K562 (cell line): ENCODE measurements around the gene NSRP1. TPM values are rescaled to one million over a fixed set of nuclear protein-coding genes. Genes with fewer than 3 reads are reported as not detected.

Experiments used
- ATAC-seq: fragments of 200-7000 bp; cut with Tn5 transposase; 3 replicates; pipeline ENCODE4 v1.9.1; 2020; ENCODE audit warnings: moderate library complexity
- BruUV-seq: library from RNA; stranded (reverse); fragments of 400-500 nt; replicated peaks from 2 replicates; lab custom pipeline; 2021; lab: Mats Ljungman, UMichigan
- CTCF ChIA-PET: fragments of 300-600 bp; formaldehyde crosslinking; extraction: SDS; loops from one replicate; lab custom pipeline; 2021; ENCODE audit warnings: low intra/inter-chr PET ratio; lab: Yijun Ruan, JAX
- POLR2A ChIA-PET: fragments of 300-600, 350-650 bp; sonication (Branson Sonifier 250); formaldehyde crosslinking; extraction: SDS; loops from one replicate; lab custom pipeline; 2021; ENCODE audit warnings: antibody characterized with exemption, inconsistent platforms; lab: Yijun Ruan, JAX
- DNase-seq, 4 experiments: peaks; one replicate each; pipeline versions ENCODE4 v3.0.0 to v3.0.0-alpha.2; 2011 to 2018; ENCODE audit warnings: low spot score in 3 of 4, mixed read lengths in 3 of 4; ENCODE audit errors: extremely low read depth in 1 of 4
- FAIRE-seq: peaks from 2 replicates; lab custom pipeline; 2011; peaks lifted over from hg19 to GRCh38; lab: Jason Lieb, UNC
- H2AFZ ChIP-seq: 2 replicates; pipeline ENCODE4 v1.6.0; 2011; ENCODE audit warnings: low read depth, low read length, control low read depth, inconsistent platforms
- H3K27ac ChIP-seq: fragments of 200-600 bp; 3 replicates; pipeline ENCODE4 v1.8.0; 2011; ENCODE audit warnings: low read depth, mild to moderate bottlenecking, control low read depth, inconsistent platforms, low read length, moderate library complexity, mixed read lengths; ENCODE audit errors: extremely low read depth
- H3K27me3 ChIP-seq, 2 experiments: fragments of 300-600 bp in 1 of 2; 2 replicates in 1 of 2; 3 replicates in 1 of 2; pipeline versions ENCODE4 v1.6.0 to v1.8.0; 2011; ENCODE audit warnings: inconsistent platforms in 2 of 2, low read length in 2 of 2, mild to moderate bottlenecking in 1 of 2, mixed read lengths in 1 of 2, moderate library complexity in 1 of 2; ENCODE audit not compliant: control insufficient read depth in 2 of 2, insufficient read depth in 2 of 2
- H3K36me3 ChIP-seq: fragments of 300-600 bp; 3 replicates; pipeline ENCODE4 v1.8.0; 2011; ENCODE audit warnings: mild to moderate bottlenecking, low read length, inconsistent platforms; ENCODE audit not compliant: control insufficient read depth, insufficient read depth
- H3K4me1 ChIP-seq, 2 experiments: fragments of 200-600 bp in 1 of 2; replicated peaks in 1 of 2; 2 replicates in 1 of 2; 3 replicates in 1 of 2; pipeline versions ENCODE4 v1.5.1 to v1.8.0; 2011; ENCODE audit warnings: inconsistent platforms in 2 of 2, low read length in 2 of 2, mild to moderate bottlenecking in 1 of 2, mixed read lengths in 1 of 2, moderate library complexity in 1 of 2; ENCODE audit not compliant: control insufficient read depth in 2 of 2, insufficient read depth in 2 of 2
- H3K4me2 ChIP-seq: 2 replicates; pipeline ENCODE4 v1.6.1; 2011; ENCODE audit warnings: low read length, control low read depth, inconsistent platforms, mixed read lengths; ENCODE audit not compliant: insufficient read depth
- H3K4me3 ChIP-seq: fragments of 200-600 bp; sonication (generic), shearing (Covaris generic); 2 replicates; pipeline ENCODE4 v1.5.1; 2016; ENCODE audit warnings: control low read depth, inconsistent platforms
- H3K79me2 ChIP-seq: fragments of 200-600 bp; 3 replicates; pipeline ENCODE4 v1.8.0; 2011; ENCODE audit warnings: low read length, inconsistent platforms; ENCODE audit not compliant: control insufficient read depth, insufficient read depth
- H3K9ac ChIP-seq, 2 experiments: 2 replicates each; pipeline versions ENCODE4 v1.6.0 to v1.6.1; 2011; ENCODE audit warnings: low read depth in 2 of 2, low read length in 2 of 2, control low read depth in 1 of 2, inconsistent platforms in 1 of 2, mild to moderate bottlenecking in 1 of 2, mixed read lengths in 1 of 2; ENCODE audit not compliant: insufficient read depth in 1 of 2
- H3K9me1 ChIP-seq: one replicate; pipeline ENCODE4 v1.6.0; 2011; ENCODE audit warnings: inconsistent platforms, mild to moderate bottlenecking, low read length, moderate library complexity; ENCODE audit not compliant: control insufficient read depth, insufficient read depth
- H3K9me3 ChIP-seq: replicated peaks from 2 replicates; pipeline ENCODE4 v1.5.1; 2011; ENCODE audit warnings: low read depth, low read length, inconsistent platforms; ENCODE audit not compliant: control insufficient read depth, insufficient read depth
- H4K20me1 ChIP-seq: replicated peaks from 2 replicates; pipeline ENCODE4 v1.6.1; 2011; ENCODE audit warnings: low read length, inconsistent platforms, mixed read lengths; ENCODE audit not compliant: control insufficient read depth, insufficient read depth
- CBX5 ChIP-seq: IDR thresholded peaks from 2 replicates; pipeline ENCODE4 v1.6.1; 2014; ENCODE audit warnings: low read depth, borderline replicate concordance
- CTCFL ChIP-seq: IDR thresholded peaks from 2 replicates; pipeline ENCODE4 v1.6.1; 2011; ENCODE audit warnings: borderline replicate concordance, low read depth, mild to moderate bottlenecking, moderate library complexity, low read length; ENCODE audit not compliant: insufficient read depth, poor library complexity, severe bottlenecking
- ETV6 ChIP-seq, 3 experiments: fragments of 150-350 bp in 1 of 3; sonication (generic) in 1 of 3; formaldehyde crosslinking in 1 of 3; IDR thresholded peaks; 2 replicates each; pipeline versions ENCODE4 v1.6.1 to v1.8.0; 2014 to 2022; ENCODE audit warnings: borderline replicate concordance in 2 of 3, low read depth in 2 of 3, antibody characterized with exemption in 1 of 3, low read length in 1 of 3, mild to moderate bottlenecking in 1 of 3, missing genetic modification reagents in 1 of 3
- FOSL1 ChIP-seq: fragments of 200-800 bp; sonication (Bioruptor generic); conservative IDR thresholded peaks from 2 replicates; pipeline ENCODE4 v1.6.1; 2016; ENCODE audit warnings: missing genetic modification characterization, missing compliant biosample characterization
- GABPB1 ChIP-seq: sonication (generic); formaldehyde crosslinking; IDR thresholded peaks from 2 replicates; pipeline ENCODE4 v1.8.0; 2022; ENCODE audit warnings: mild to moderate bottlenecking, missing genetic modification reagents
- GATAD2B ChIP-seq: fragments of 450-650 bp; IDR thresholded peaks from 2 replicates; pipeline ENCODE4 v1.6.1; 2017; ENCODE audit warnings: mild to moderate bottlenecking, borderline replicate concordance
- HIVEP1 ChIP-seq: fragments of 250-450 bp; sonication (Bioruptor Pico); IDR thresholded peaks from 2 replicates; pipeline ENCODE4 v1.4.0; 2020; ENCODE audit warnings: mild to moderate bottlenecking
- MCM3 ChIP-seq: fragments of 450-650 bp; IDR thresholded peaks from 2 replicates; pipeline ENCODE4 v1.6.1; 2016
- PTRF ChIP-seq: fragments of 450-650 bp; IDR thresholded peaks from 2 replicates; pipeline ENCODE4 v1.6.1; 2016; ENCODE audit warnings: mild to moderate bottlenecking, missing genetic modification characterization, missing compliant biosample characterization
- RCOR1 ChIP-seq, 2 experiments: IDR thresholded peaks; 2 replicates each; pipeline ENCODE4 v1.6.1; 2012; ENCODE audit warnings: low read depth in 2 of 2, low read length in 2 of 2, borderline replicate concordance in 1 of 2, improper control_type of control experiment in 1 of 2
- SMAD1 ChIP-seq: fragments of 150-350 bp; IDR thresholded peaks from 2 replicates; pipeline ENCODE4 v1.6.1; 2014; ENCODE audit warnings: low read length, low read depth; ENCODE audit not compliant: partially characterized antibody
- SRSF3 ChIP-seq: fragments of 200-400 bp; formaldehyde crosslinking; IDR thresholded peaks from 2 replicates; pipeline ENCODE4 v1.6.1; 2016; ENCODE audit warnings: mild to moderate bottlenecking, low read length, moderate library complexity; ENCODE audit not compliant: insufficient read depth
- TRIM24 ChIP-seq, 2 experiments: fragments of 450-650 bp; IDR thresholded peaks; 2 replicates each; pipeline ENCODE4 v1.6.1; 2016
- ZNF583 ChIP-seq: fragments of 250-450 bp; sonication (Bioruptor Pico); IDR thresholded peaks from 2 replicates; pipeline ENCODE4 v1.4.0; 2020
- ZNF778 ChIP-seq: fragments of 450-650 bp; formaldehyde crosslinking; IDR thresholded peaks from 2 replicates; pipeline ENCODE4 v1.4.0; 2020; ENCODE audit warnings: mild to moderate bottlenecking, moderate library complexity
- WGBS: fragments of 100-300 bp; shearing (Covaris generic); methylation state at CpG from one replicate; pipeline ENCODE4 v1.1.6; 2016; ENCODE audit warnings: low coverage, mixed read lengths; ENCODE audit not compliant: insufficient coverage; ENCODE audit errors: missing lambda C conversion rate; 5-methylcytosine and 5-hydroxymethylcytosine counted together
- in situ Hi-C: fragments of 300-500 bp; cut with MboI; formaldehyde crosslinking; loops from 4 replicates; pipeline ENCODE4 v1.15.0; 2018; ENCODE audit warnings: inconsistent platforms, mixed read lengths
- intact Hi-C: fragments of 100-400 bp; cut with micrococcal nuclease; formaldehyde crosslinking; loops from 2 replicates; pipeline ENCODE4 v1.14.2; 2022
- polyA plus RNA-seq, 8 experiments: library from polyadenylated mRNA; depleted of rRNA in 4 of 8; stranded (reverse) in 5 of 8; unstranded in 3 of 8; fragments of >200 nt; fragmentation: Nextera tagmentation in 2 of 8; fragmentation: Illumina TruSeq in 1 of 8; extraction: Ambion mirVana in 2 of 8; extraction: Trizol in 1 of 8; gene quantifications; 2 replicates each; pipeline versions ENCODE4 v1.2.1 to v1.2.3, GENCODE V29; 2011 to 2014; ENCODE audit warnings: inconsistent platforms in 1 of 8, missing spikeins in 1 of 8
- total RNA-seq, 7 experiments: library from RNA; depleted of rRNA in 6 of 7; stranded (reverse); fragments of >200 nt in 6 of 7; fragmentation: Illumina TruSeq in 2 of 7; extraction: Trizol in 2 of 7; gene quantifications; 2 replicates each; pipeline versions ENCODE4 v1.2.1 to v1.2.3, GENCODE V29; 2011 to 2021; ENCODE audit warnings: low replicate concordance in 1 of 7
- TF ChIP-seq, protein P1 (sequence below): fragments of 250-450 bp; sonication (Bioruptor Pico); IDR thresholded peaks from 2 replicates; pipeline ENCODE4 v1.4.0; 2020; ENCODE audit warnings: borderline replicate concordance
- TF ChIP-seq, protein P2 (sequence below): conservative IDR thresholded peaks from 2 replicates; pipeline ENCODE4 v1.6.1; 2011; ENCODE audit warnings: low read depth, mild to moderate bottlenecking, low read length; ENCODE audit not compliant: control insufficient read depth

NSRP1 gene
- total and polyA plus RNA-seq, 9 of the 15 experiments (the other 6 are each of a cell fraction or from before 2014, with no cell fraction given) = 18.4 to 68.6 (median 32.7) TPM

DNA sequence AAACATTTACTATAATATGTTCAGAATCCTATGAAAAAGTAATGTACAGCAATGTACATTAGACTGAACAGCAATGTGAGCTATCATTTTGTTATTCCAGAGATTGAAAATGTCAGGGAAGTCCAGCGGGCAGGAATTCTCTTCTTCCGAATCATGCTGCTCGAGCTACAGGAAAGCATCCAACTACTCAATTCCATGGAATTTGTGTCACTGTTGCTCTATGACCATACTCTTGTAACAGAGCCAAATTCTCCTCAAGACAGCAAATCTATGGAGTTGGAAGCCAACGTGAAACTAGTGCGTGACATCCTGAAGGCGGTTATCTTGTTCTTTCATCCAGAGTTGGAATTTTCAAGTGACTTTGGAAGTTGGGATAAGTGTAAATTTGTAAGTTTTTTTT is 24.8 kb upstream of the NSRP1 start:
- no peak overlapping the region for H3K4me3 ChIP-seq
- H3K9ac ChIP-seq = no peak overlapping the region
- BruUV-seq = no TSS peak
- no peaks in the 10 kb centered on the region for H3K9me1 ChIP-seq
- H3K27ac ChIP-seq = no peak overlapping the region
- no peaks in the 10 kb centered on the region for H3K36me3 ChIP-seq
- peaks cover 15 to 20% of the 10 kb centered on the region in 2 experiments for H3K27me3 ChIP-seq
- DNase-seq (no peak), FAIRE-seq (no peak), ATAC-seq (no peak)
- in situ Hi-C loops (no loop called here), intact Hi-C loops (loop anchor here (2.0 to 5.0 kb wide), 2 partner anchors 284 to 453 kb away; no protein-coding TSS in a partner anchor)
- WGBS = 11% methylated on average over 6 of the region's 6 CpGs
- no peaks in the 10 kb centered on the region for H4K20me1 ChIP-seq
- POLR2A ChIA-PET = interaction anchor here (0.7 to 1.3 kb wide), 3 partner anchors 12 to 398 kb away, joined by 3 to 4 read pairs (median 3); no protein-coding TSS in a partner anchor
- TF ChIP-seq TRIM24 (IDR thresholded peaks at IDR 0.05) (no peak), FOSL1 (tag) (no peak), SRSF3 (no peak), ETV6 (IDR thresholded peaks at IDR 0.05; ENCODE audit: borderline replicate concordance in 1 of 2, low read depth in 2 of 2, low read length in 1 of 2) (no peak), ETV6 (CRISPR knock-in tag; IDR thresholded peaks at IDR 0.05; ENCODE audit: borderline replicate concordance) (no peak), SMAD1 (no peak), MCM3 (no peak), HIVEP1 (CRISPR knock-in tag) (no peak), CBX5 (no peak), GABPB1 (no peak), RCOR1 (IDR thresholded peaks at IDR 0.05; ENCODE audit: borderline replicate concordance in 1 of 2, low read depth in 2 of 2, low read length in 2 of 2) (no peak), PTRF (tag) (no peak), ZNF583 (no peak), CTCFL (no peak), GATAD2B (no peak), ZNF778 (CRISPR knock-in tag) (no peak)
- TF ChIP-seq, protein P1, sequence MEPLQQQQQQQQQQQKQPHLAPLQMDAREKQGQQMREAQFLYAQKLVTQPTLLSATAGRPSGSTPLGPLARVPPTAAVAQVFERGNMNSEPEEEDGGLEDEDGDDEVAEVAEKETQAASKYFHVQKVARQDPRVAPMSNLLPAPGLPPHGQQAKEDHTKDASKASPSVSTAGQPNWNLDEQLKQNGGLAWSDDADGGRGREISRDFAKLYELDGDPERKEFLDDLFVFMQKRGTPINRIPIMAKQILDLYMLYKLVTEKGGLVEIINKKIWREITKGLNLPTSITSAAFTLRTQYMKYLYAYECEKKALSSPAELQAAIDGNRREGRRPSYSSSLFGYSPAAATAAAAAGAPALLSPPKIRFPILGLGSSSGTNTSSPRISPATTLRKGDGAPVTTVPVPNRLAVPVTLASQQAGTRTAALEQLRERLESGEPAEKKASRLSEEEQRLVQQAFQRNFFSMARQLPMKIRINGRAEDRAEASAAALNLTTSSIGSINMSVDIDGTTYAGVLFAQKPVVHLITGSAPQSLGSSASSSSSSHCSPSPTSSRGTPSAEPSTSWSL = no peak
- TF ChIP-seq, protein P2, sequence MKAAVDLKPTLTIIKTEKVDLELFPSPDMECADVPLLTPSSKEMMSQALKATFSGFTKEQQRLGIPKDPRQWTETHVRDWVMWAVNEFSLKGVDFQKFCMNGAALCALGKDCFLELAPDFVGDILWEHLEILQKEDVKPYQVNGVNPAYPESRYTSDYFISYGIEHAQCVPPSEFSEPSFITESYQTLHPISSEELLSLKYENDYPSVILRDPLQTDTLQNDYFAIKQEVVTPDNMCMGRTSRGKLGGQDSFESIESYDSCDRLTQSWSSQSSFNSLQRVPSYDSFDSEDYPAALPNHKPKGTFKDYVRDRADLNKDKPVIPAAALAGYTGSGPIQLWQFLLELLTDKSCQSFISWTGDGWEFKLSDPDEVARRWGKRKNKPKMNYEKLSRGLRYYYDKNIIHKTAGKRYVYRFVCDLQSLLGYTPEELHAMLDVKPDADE = no peak
- H3K4me2 ChIP-seq = no peak overlapping the region
- H2AFZ ChIP-seq = no peak overlapping the region
- CTCF ChIA-PET = no interaction called here
- peaks cover 0 to 9% of the 10 kb centered on the region in 2 experiments; a peak in 3 of 5 replicates for H3K4me1 ChIP-seq
- H3K9me3 ChIP-seq = no peaks in the 10 kb centered on the region
- H3K79me2 ChIP-seq = no peaks in the 10 kb centered on the region
